KMS-11 (cell line): Measurements from ENCODE around the gene SGTB.
"Not testable (repeated sequence)": the region's sequence is repeated elsewhere in the genome, so short reads cannot be mapped to it uniquely, and the experiment has no call there.

ENCODE experiments used
- H2AFZ ChIP-seq: fragments of 200-600 bp; sonication (generic); 2 replicates; pipeline ENCODE4 v1.6.1; 2016; ENCODE audit warnings: antibody characterized with exemption, mixed run types, low read depth
- H3K27ac ChIP-seq: fragments of 200-600 bp; sonication (generic); 2 replicates; pipeline ENCODE4 v1.6.1; 2016; ENCODE audit warnings: mild to moderate bottlenecking, mixed run types
- H3K27me3 ChIP-seq: fragments of 200-600 bp; sonication (generic); 2 replicates; pipeline ENCODE4 v1.6.1; 2017; ENCODE audit warnings: mild to moderate bottlenecking, low read depth, mixed run types, moderate library complexity; ENCODE audit not compliant: insufficient read depth
- H3K36me3 ChIP-seq: fragments of 200-600 bp; sonication (generic); 2 replicates; pipeline ENCODE4 v1.6.1; 2017; ENCODE audit warnings: mild to moderate bottlenecking, mixed run types; ENCODE audit not compliant: insufficient read depth
- H3K4me1 ChIP-seq: fragments of 200-600 bp; sonication (generic); 2 replicates; pipeline ENCODE4 v1.6.1; 2016; ENCODE audit warnings: mild to moderate bottlenecking, low read depth, mixed run types; ENCODE audit not compliant: poor library complexity, severe bottlenecking
- H3K4me2 ChIP-seq: fragments of 200-600 bp; sonication (generic); 2 replicates; pipeline ENCODE4 v1.7.0; 2016; ENCODE audit warnings: mild to moderate bottlenecking, mixed run types
- H3K4me3 ChIP-seq: fragments of 200-600 bp; sonication (generic); IDR thresholded peaks from 2 replicates; pipeline ENCODE4 v1.6.1; 2017; ENCODE audit warnings: low read depth, low read length, mixed read lengths; ENCODE audit not compliant: insufficient read depth
- H3K79me2 ChIP-seq: fragments of 200-600 bp; sonication (generic); 2 replicates; pipeline ENCODE4 v1.6.1; 2016; ENCODE audit warnings: low read depth, mixed run types; ENCODE audit not compliant: insufficient read depth
- H3K9ac ChIP-seq: fragments of 200-600 bp; sonication (generic); 2 replicates; pipeline ENCODE4 v1.6.1; 2016; ENCODE audit warnings: mild to moderate bottlenecking, mixed run types
- H4K20me1 ChIP-seq: fragments of 200-600 bp; sonication (generic); 2 replicates; pipeline ENCODE4 v1.6.1; 2016; ENCODE audit warnings: mild to moderate bottlenecking, mixed run types; ENCODE audit not compliant: insufficient read depth
- CTCF ChIP-seq: fragments of 200-600 bp; sonication (generic); conservative IDR thresholded peaks from 2 replicates; pipeline ENCODE4 v1.6.1; 2017; ENCODE audit warnings: low read depth, mild to moderate bottlenecking, antibody characterized with exemption, low read length, moderate library complexity, mixed read lengths

The SGTB gene

GRCh38 chr5:65739162-65739561 is 17.3 kb upstream of the SGTB start:
- no peak overlapping the region for H3K4me2 ChIP-seq
- H3K9ac ChIP-seq: no peak overlapping the region
- no peak overlapping the region for H2AFZ ChIP-seq
- peaks cover 19% of the 10 kb centered on the region; the same call in 1 of the 2 replicates for H3K79me2 ChIP-seq
- H3K27ac ChIP-seq: no peak overlapping the region
- H3K4me3 ChIP-seq: no peak overlapping the region
- H4K20me1 ChIP-seq: no peaks in the 10 kb centered on the region
- no peak for TF ChIP-seq CTCF
- H3K4me1 ChIP-seq: peaks cover 38% of the 10 kb centered on the region
- H3K36me3 ChIP-seq: no peaks in the 10 kb centered on the region
- H3K27me3 ChIP-seq: no peaks in the 10 kb centered on the region

- Histone ChIP-seq H3K79me2 (peaks cover 19% of the 10 kb centered on the region; the same call in 1 of the 2 replicates), H3K4me3 (no peak overlapping the region), H2AFZ (no peak overlapping the region), H3K4me1 (peaks cover 43% of the 10 kb centered on the region), H3K4me2 (no peak overlapping the region), H4K20me1 (no peaks in the 10 kb centered on the region), H3K27ac (no peak overlapping the region), H3K27me3 (no peaks in the 10 kb centered on the region), H3K9ac (no peak overlapping the region), H3K36me3 (no peaks in the 10 kb centered on the region)
- no peak for TF ChIP-seq CTCF
Observed at GRCh38 chr5:65738305-65738704, 16.4 kb upstream of the SGTB start.

DNA sequence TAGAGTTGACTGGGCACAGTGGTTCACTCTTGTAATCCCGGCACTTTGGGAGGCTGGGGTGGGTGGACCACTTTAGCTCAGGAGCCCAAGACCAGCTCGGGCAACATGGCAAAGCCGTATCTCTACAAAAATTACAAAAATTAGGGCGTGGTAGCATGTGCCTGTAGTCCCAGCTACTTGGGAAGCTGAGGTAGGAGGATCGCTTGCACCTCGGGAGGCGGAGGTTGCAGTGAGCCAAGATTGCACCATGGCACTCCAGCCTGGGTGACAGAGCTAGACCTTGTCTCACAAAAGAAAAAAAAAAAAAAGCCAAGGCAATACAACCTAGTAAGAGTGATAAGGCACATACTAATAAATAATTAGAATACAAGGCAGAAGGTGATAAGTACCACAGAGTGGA is 15.9 kb upstream of the SGTB start:
- peaks cover 19% of the 10 kb centered on the region; the same call in 1 of the 2 replicates for H3K79me2 ChIP-seq
- no peak overlapping the region for H3K27ac ChIP-seq
- no peak overlapping the region for H2AFZ ChIP-seq
- no peak overlapping the region for H3K4me3 ChIP-seq
- no peak overlapping the region for H3K4me2 ChIP-seq
- no peaks in the 10 kb centered on the region for H3K27me3 ChIP-seq
- H3K4me1 ChIP-seq: peaks cover 40% of the 10 kb centered on the region
- no peak overlapping the region for H3K9ac ChIP-seq
- no peak for TF ChIP-seq CTCF
- no peaks in the 10 kb centered on the region for H4K20me1 ChIP-seq
- no peaks in the 10 kb centered on the region for H3K36me3 ChIP-seq

DNA sequence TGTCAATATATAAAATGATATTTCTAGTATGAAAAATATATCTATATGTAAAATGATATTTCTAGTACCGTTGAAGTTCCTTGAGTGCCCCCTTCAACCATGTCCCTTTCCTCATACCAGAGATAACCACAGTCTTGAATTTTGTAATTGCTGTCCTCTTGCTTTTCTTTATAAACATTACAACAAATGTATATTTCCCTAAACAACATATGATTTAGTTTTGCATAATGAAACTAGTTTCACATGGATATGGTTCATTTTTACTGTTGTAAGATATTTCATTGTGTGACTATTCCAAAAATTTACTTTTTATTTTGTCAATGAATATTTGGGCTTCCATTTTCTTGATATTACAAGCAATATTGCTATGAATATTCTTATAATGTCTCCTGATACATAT is 14.1 kb upstream of the SGTB start:
- H3K4me3 ChIP-seq: no peak overlapping the region
- H3K27me3 ChIP-seq: no peaks in the 10 kb centered on the region
- H3K79me2 ChIP-seq: peaks cover 19% of the 10 kb centered on the region; the same call in 1 of the 2 replicates
- no peaks in the 10 kb centered on the region for H3K36me3 ChIP-seq
- H3K27ac ChIP-seq: no peak overlapping the region
- H3K9ac ChIP-seq: no peak overlapping the region
- H4K20me1 ChIP-seq: no peaks in the 10 kb centered on the region
- no peak overlapping the region for H3K4me2 ChIP-seq
- TF ChIP-seq CTCF: no peak
- peaks cover 33% of the 10 kb centered on the region for H3K4me1 ChIP-seq
- H2AFZ ChIP-seq: no peak overlapping the region

- Histone ChIP-seq H4K20me1 (no peaks in the 10 kb centered on the region), H3K4me1 (peaks cover 31% of the 10 kb centered on the region), H3K79me2 (peaks cover 19% of the 10 kb centered on the region; the same call in 1 of the 2 replicates), H3K9ac (no peak overlapping the region), H2AFZ (no peak overlapping the region), H3K27ac (no peak overlapping the region), H3K27me3 (no peaks in the 10 kb centered on the region), H3K4me3 (no peak overlapping the region), H3K36me3 (no peaks in the 10 kb centered on the region), H3K4me2 (peak overlapping the region; percentile 18; the same call in 1 of the 2 replicates)
- no peak for TF ChIP-seq CTCF
Observed at GRCh38 chr5:65734921-65735320, 13.0 kb upstream of the SGTB start.

- H3K79me2 ChIP-seq: peaks cover 19% of the 10 kb centered on the region; the same call in 1 of the 2 replicates
- not testable (repeated sequence) for H4K20me1 ChIP-seq, H2AFZ ChIP-seq, H3K4me3 ChIP-seq, H3K36me3 ChIP-seq, H3K27ac ChIP-seq, H3K9ac ChIP-seq, H3K27me3 ChIP-seq
- peaks cover 31% of the 10 kb centered on the region for H3K4me1 ChIP-seq
- H3K4me2 ChIP-seq: peak overlapping the region; percentile 18; the same call in 1 of the 2 replicates
Observed at GRCh38 chr5:65734196-65734775, 12.4 kb upstream of the SGTB start.
